GM23338 (cell line): ENCODE data around the gene VENTX. TPM values are rescaled to one million over a fixed set of nuclear protein-coding genes. Genes with fewer than 3 reads are reported as not detected.

Source experiments
- ATAC-seq: fragments of 200-7000 bp; cut with Tn5 transposase; 3 replicates; pipeline ENCODE4 v1.9.1; 2020
- DNase-seq: peaks from one replicate; pipeline ENCODE4 v3.0.0-alpha.2; 2015; ENCODE audit warnings: low spot score
- H2AFZ ChIP-seq: fragments of 200-600 bp; sonication (generic); 2 replicates; pipeline ENCODE4 v1.8.0; 2016; ENCODE audit warnings: antibody characterized with exemption, mild to moderate bottlenecking, moderate library complexity
- H3F3A ChIP-seq: fragments of 200-600 bp; sonication (generic); replicated peaks from 2 replicates; pipeline ENCODE4 v1.8.0; 2017; ENCODE audit warnings: antibody characterized with exemption, mixed run types, low read depth
- H3K27ac ChIP-seq: fragments of 200-600 bp; sonication (generic); 2 replicates; pipeline ENCODE4 v1.6.1; 2016; ENCODE audit warnings: low read depth
- H3K27me3 ChIP-seq: fragments of 200-600 bp; sonication (generic); 2 replicates; pipeline ENCODE4 v1.8.0; 2016; ENCODE audit warnings: mild to moderate bottlenecking, mixed run types, moderate library complexity; ENCODE audit not compliant: insufficient read depth
- H3K36me3 ChIP-seq: fragments of 200-600 bp; sonication (generic); 2 replicates; pipeline ENCODE4 v1.8.0; 2016; ENCODE audit warnings: mild to moderate bottlenecking; ENCODE audit not compliant: insufficient read depth
- H3K4me1 ChIP-seq: fragments of 200-600 bp; sonication (generic); 2 replicates; pipeline ENCODE4 v1.8.0; 2016; ENCODE audit warnings: mild to moderate bottlenecking, moderate library complexity; ENCODE audit not compliant: insufficient read depth
- H3K4me2 ChIP-seq: fragments of 200-600 bp; sonication (generic); 2 replicates; pipeline ENCODE4 v1.7.1; 2017; ENCODE audit warnings: mixed run types
- H3K4me3 ChIP-seq: fragments of 200-600 bp; sonication (generic); 2 replicates; pipeline ENCODE4 v1.6.1; 2016; ENCODE audit warnings: mixed run types
- H3K79me2 ChIP-seq: fragments of 200-600 bp; sonication (generic); replicated peaks from 2 replicates; pipeline ENCODE4 v1.8.0; 2017; ENCODE audit warnings: mild to moderate bottlenecking; ENCODE audit not compliant: insufficient read depth
- H3K9me2 ChIP-seq: fragments of 200-600 bp; sonication (generic); 2 replicates; pipeline ENCODE4 v1.8.0; 2017; ENCODE audit not compliant: insufficient read depth
- H4K20me1 ChIP-seq: fragments of 200-600 bp; sonication (generic); replicated peaks from 2 replicates; pipeline ENCODE4 v1.8.0; 2017; ENCODE audit warnings: mild to moderate bottlenecking; ENCODE audit not compliant: insufficient read depth
- H3K27ac Mint-ChIP-seq: 2 replicates; pipeline ENCODE4 v1.8.0; 2020; ENCODE audit warnings: inconsistent platforms, mild to moderate bottlenecking, moderate library complexity, mixed read lengths
- H3K27me3 Mint-ChIP-seq: 3 replicates; pipeline ENCODE4 v1.8.0; 2022; ENCODE audit warnings: low read depth, mild to moderate bottlenecking, moderate library complexity, mixed read lengths, inconsistent platforms; ENCODE audit not compliant: insufficient read depth, poor library complexity
- H3K36me3 Mint-ChIP-seq: 3 replicates; pipeline ENCODE4 v1.8.0; 2021; ENCODE audit warnings: low read depth, mild to moderate bottlenecking, inconsistent platforms, moderate library complexity, mixed read lengths
- H3K4me1 Mint-ChIP-seq: 3 replicates; pipeline ENCODE4 v1.8.0; 2020; ENCODE audit warnings: mild to moderate bottlenecking, inconsistent platforms, mixed read lengths
- H3K4me3 Mint-ChIP-seq: 3 replicates; pipeline ENCODE4 v1.8.0; 2021; ENCODE audit warnings: moderate library complexity, mild to moderate bottlenecking, inconsistent platforms, mixed read lengths
- H3K9me3 Mint-ChIP-seq: 3 replicates; pipeline ENCODE4 v1.8.0; 2020; ENCODE audit warnings: moderate library complexity, mild to moderate bottlenecking, inconsistent platforms, mixed read lengths
- EZH2 ChIP-seq: fragments of 200-600 bp; sonication (generic); IDR thresholded peaks from one replicate; pipeline ENCODE4 v1.8.0; 2017; ENCODE audit warnings: antibody characterized with exemption, mild to moderate bottlenecking, low read depth; ENCODE audit not compliant: unreplicated experiment
- JUNB ChIP-seq: IDR thresholded peaks from one replicate; pipeline ENCODE4 v1.6.1; 2016; ENCODE audit warnings: antibody characterized with exemption; ENCODE audit not compliant: unreplicated experiment
- NANOG ChIP-seq: IDR thresholded peaks from 2 replicates; pipeline ENCODE4 v1.6.1; 2016; ENCODE audit warnings: antibody characterized with exemption, borderline replicate concordance
- POLR2AphosphoS5 ChIP-seq: IDR thresholded peaks from 2 replicates; pipeline ENCODE4 v1.6.1; 2016; ENCODE audit warnings: antibody characterized with exemption, low read depth
- long read RNA-seq: library from polyadenylated mRNA; unstranded; transcript quantifications from one replicate; pipeline ENCODE4 v2.0.0, GENCODE V29; 2020; ENCODE audit not compliant: unreplicated experiment
- polyA plus RNA-seq: library from polyadenylated mRNA; unstranded; fragments of >200 nt; fragmentation: Nextera tagmentation; extraction: Ambion mirVana; gene quantifications from 2 replicates; pipeline ENCODE4 v1.2.1, GENCODE V29; 2016
- total RNA-seq: library from RNA; depleted of rRNA; stranded (reverse); fragments of >200 nt; shearing (Covaris generic); gene quantifications from 2 replicates; pipeline ENCODE4 v1.2.3, GENCODE V29; 2014; rRNA removed
- TF ChIP-seq, protein P1 (sequence below): IDR thresholded peaks from 2 replicates; pipeline ENCODE4 v1.6.1; 2016; ENCODE audit warnings: antibody characterized with exemption
- TF ChIP-seq, protein P2 (sequence below), 2 experiments: fragments of 200-600 bp in 1 of 2; sonication (generic) in 1 of 2; conservative IDR thresholded peaks; 2 replicates each; pipeline versions ENCODE4 v1.5.1 to v1.6.1; 2016 to 2017; ENCODE audit warnings: antibody characterized with exemption in 2 of 2, low read depth in 2 of 2, mild to moderate bottlenecking in 2 of 2, moderate library complexity in 1 of 2

The VENTX gene, protein sequence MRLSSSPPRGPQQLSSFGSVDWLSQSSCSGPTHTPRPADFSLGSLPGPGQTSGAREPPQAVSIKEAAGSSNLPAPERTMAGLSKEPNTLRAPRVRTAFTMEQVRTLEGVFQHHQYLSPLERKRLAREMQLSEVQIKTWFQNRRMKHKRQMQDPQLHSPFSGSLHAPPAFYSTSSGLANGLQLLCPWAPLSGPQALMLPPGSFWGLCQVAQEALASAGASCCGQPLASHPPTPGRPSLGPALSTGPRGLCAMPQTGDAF
- total RNA-seq: 6.3 and 8.1 TPM in 2 replicates
- polyA plus RNA-seq: 4.8 and 5.1 TPM in 2 replicates
- long read RNA-seq: 0 reads

DNA sequence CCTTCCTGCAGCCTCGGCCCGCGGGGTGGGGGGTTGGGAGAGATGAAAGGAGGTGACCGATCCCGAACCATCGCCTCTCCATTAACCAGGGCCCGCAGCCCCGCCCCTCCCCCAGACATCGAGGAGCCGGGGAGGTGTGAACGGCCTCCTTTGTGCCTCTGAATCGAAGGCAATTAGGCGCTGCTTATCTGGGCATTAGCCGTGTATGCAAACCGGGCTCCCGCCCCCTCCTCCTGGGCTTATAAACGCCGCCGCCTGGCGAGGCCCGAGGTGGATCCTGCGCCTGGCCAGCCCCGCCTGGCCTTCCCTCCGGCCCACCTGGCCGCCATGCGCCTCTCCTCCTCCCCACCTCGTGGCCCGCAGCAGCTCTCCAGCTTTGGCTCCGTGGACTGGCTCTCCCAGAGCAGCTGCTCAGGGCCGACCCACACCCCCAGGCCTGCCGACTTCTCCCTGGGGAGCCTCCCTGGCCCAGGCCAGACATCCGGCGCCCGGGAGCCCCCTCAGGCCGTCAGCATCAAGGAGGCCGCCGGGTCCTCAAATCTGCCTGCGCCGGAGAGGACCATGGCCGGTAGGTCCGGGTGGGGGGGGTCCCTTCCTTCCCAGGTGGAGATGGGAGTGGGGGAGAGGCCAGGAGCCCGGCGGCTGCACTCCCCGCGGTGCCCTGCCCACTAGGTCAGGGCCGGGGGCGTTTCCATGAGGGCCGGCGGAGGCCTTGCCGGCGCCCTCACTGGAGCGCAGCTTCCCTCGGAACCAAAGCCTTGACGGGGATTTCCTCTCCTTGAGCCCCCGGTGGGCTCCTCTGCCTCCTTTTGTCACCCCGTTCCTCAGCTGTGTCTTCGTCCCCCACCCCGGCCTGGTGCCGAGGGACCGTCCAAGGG lies at the start of gene VENTX:
TSS of gene VENTX (plus strand) at position 268 of the 878 bp plus-strand sequence. CDS start at position 328, 60 bp downstream.
- Mint-ChIP-seq H3K36me3 (peaks cover 5% of the 10 kb centered on the region; the same call in 2 of the 3 replicates), H3K27ac (no peak within 1 kb of the TSS), H3K27me3 (peaks cover 52% of the 10 kb centered on the region)

DNA sequence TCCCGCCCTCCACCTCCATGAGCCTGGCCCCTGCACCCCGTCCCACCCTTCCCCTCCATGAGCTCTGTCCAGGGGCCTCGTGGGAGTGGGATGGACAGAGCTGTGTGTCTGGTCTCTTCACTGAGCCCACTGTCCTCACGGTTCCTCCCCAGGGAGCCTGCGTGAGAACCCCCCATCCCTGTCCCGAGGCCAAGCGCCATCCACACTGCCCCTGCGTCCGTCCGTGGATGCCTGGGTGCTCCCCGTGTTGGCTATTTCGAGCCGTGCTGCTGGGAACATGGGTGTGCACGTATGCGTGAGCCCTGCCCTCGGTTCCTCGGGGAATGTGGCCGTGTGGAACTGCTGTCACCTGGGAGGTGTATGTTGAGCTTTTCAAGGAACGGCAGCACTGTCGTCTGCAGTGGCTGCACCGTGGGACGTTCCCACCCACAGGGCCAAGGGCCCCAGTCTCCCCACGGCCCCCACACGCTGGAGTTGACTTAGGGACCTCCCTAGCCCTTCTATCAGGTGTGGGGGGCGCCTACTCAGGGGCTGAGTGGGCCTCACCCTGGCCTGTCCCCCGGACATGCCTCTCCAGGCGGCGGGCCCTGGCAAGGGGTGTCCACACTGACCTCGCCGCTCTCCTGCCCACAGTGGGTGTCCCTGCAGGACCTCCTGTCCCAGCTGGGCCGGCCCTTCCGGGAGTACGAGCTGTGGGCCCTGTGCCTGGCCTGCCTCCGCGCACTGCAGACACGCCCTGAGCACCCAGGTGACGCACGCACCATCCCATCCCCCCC lies 49.6 kb upstream of the VENTX start:
- no peak overlapping the region for H3K27ac ChIP-seq
- Mint-ChIP-seq H3K9me3 (peaks cover 28% of the 10 kb centered on the region), H3K27ac (no peak overlapping the region), H3K4me1 (no peaks in the 10 kb centered on the region), H3K27me3 (peaks cover 7% of the 10 kb centered on the region), H3K36me3 (peaks cover 35% of the 10 kb centered on the region), H3K4me3 (no peak overlapping the region)
- H4K20me1 ChIP-seq: no peaks in the 10 kb centered on the region
- no peaks in the 10 kb centered on the region for H3K79me2 ChIP-seq
- no peaks in the 10 kb centered on the region for H3K9me2 ChIP-seq
- no peak overlapping the region for H3K4me2 ChIP-seq
- H3K4me3 ChIP-seq: no peak overlapping the region
- no peaks in the 10 kb centered on the region for H3K27me3 ChIP-seq
- H3F3A ChIP-seq: no peaks in the 10 kb centered on the region
- no peaks in the 10 kb centered on the region for H3K4me1 ChIP-seq
- DNase-seq (no peak), ATAC-seq (no peak)
- H2AFZ ChIP-seq: no peak overlapping the region
- no peaks in the 10 kb centered on the region for H3K36me3 ChIP-seq
- TF ChIP-seq, protein P1, sequence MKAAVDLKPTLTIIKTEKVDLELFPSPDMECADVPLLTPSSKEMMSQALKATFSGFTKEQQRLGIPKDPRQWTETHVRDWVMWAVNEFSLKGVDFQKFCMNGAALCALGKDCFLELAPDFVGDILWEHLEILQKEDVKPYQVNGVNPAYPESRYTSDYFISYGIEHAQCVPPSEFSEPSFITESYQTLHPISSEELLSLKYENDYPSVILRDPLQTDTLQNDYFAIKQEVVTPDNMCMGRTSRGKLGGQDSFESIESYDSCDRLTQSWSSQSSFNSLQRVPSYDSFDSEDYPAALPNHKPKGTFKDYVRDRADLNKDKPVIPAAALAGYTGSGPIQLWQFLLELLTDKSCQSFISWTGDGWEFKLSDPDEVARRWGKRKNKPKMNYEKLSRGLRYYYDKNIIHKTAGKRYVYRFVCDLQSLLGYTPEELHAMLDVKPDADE: no peak
- no peak for TF ChIP-seq JUNB
- TF ChIP-seq EZH2: no peak
- no peak for TF ChIP-seq NANOG

More for the DNA sequence above, at the start of gene VENTX:
- TF ChIP-seq EZH2 (peak; percentile 28), POLR2AphosphoS5 (no peak; the same call in none of the 2 replicates)
- TF ChIP-seq, protein P2, sequence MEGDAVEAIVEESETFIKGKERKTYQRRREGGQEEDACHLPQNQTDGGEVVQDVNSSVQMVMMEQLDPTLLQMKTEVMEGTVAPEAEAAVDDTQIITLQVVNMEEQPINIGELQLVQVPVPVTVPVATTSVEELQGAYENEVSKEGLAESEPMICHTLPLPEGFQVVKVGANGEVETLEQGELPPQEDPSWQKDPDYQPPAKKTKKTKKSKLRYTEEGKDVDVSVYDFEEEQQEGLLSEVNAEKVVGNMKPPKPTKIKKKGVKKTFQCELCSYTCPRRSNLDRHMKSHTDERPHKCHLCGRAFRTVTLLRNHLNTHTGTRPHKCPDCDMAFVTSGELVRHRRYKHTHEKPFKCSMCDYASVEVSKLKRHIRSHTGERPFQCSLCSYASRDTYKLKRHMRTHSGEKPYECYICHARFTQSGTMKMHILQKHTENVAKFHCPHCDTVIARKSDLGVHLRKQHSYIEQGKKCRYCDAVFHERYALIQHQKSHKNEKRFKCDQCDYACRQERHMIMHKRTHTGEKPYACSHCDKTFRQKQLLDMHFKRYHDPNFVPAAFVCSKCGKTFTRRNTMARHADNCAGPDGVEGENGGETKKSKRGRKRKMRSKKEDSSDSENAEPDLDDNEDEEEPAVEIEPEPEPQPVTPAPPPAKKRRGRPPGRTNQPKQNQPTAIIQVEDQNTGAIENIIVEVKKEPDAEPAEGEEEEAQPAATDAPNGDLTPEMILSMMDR (conservative IDR thresholded peaks at IDR 0.05; ENCODE audit: low read depth in 2 of 2): no peak
- TF ChIP-seq, protein P1: no peak
- Mint-ChIP-seq H3K9me3 (no peaks in the 10 kb centered on the region; the same call in 2 of the 3 replicates), H3K4me1 (peaks cover 15% of the 10 kb centered on the region), H3K4me3 (peak within 1 kb of the TSS; percentile 70)
- H3K4me3 ChIP-seq: peak within 1 kb of the TSS; percentile 66
- peaks cover 4% of the 10 kb centered on the region; the same call in 1 of the 2 replicates for H3K79me2 ChIP-seq
- H3K9me2 ChIP-seq: no peaks in the 10 kb centered on the region
- 0 out of 2 replicates have a peak, but pooled peaks cover 3% of the 10 kb centered on the region for H3F3A ChIP-seq
- H3K4me2 ChIP-seq: peak within 1 kb of the TSS; percentile 85
- H4K20me1 ChIP-seq: no peaks in the 10 kb centered on the region; the same call in 1 of the 2 replicates
- H3K27me3 ChIP-seq: peaks cover 54% of the 10 kb centered on the region
- ATAC-seq (peak; percentile 35), DNase-seq (peak; percentile 93)
- H2AFZ ChIP-seq: peak within 1 kb of the TSS; percentile 69; the same call in 1 of the 2 replicates
- H3K27ac ChIP-seq: no peak within 1 kb of the TSS
- peaks cover 13% of the 10 kb centered on the region for H3K4me1 ChIP-seq
- no peaks in the 10 kb centered on the region for H3K36me3 ChIP-seq
